DOHH2 (cell line): ENCODE measurements around the gene DYNC1I1.
A peak's percentile ranks its signal among the peaks of the same experiment; 100 is the strongest.

Source experiments
- H3F3A ChIP-seq: fragments of 200-600 bp; sonication (generic), shearing (Covaris generic); 2 replicates; pipeline ENCODE4 v1.6.0; 2016; ENCODE audit warnings: antibody characterized with exemption, mild to moderate bottlenecking; ENCODE audit not compliant: control insufficient read depth, insufficient read depth
- H3K27ac ChIP-seq: fragments of 200-600 bp; sonication (generic); 2 replicates; pipeline ENCODE4 v1.5.1; 2014; ENCODE audit warnings: low read depth, mild to moderate bottlenecking, low read length, moderate library complexity
- H3K27me3 ChIP-seq: fragments of 200-600 bp; sonication (generic); 2 replicates; pipeline ENCODE4 v1.6.1; 2014; ENCODE audit warnings: mild to moderate bottlenecking, low read length, mixed read lengths; ENCODE audit not compliant: control insufficient read depth
- H3K36me3 ChIP-seq: fragments of 200-600 bp; sonication (generic); 2 replicates; pipeline ENCODE4 v1.6.1; 2014; ENCODE audit warnings: mild to moderate bottlenecking, low read length, moderate library complexity, mixed read lengths; ENCODE audit not compliant: control insufficient read depth
- H3K4me1 ChIP-seq: fragments of 200-600 bp; sonication (generic); 2 replicates; pipeline ENCODE4 v1.6.1; 2014; ENCODE audit warnings: mild to moderate bottlenecking, low read length, mixed read lengths; ENCODE audit not compliant: control insufficient read depth
- H3K4me2 ChIP-seq: fragments of 200-600 bp; sonication (generic); 2 replicates; pipeline ENCODE4 v1.6.0; 2014; ENCODE audit warnings: mild to moderate bottlenecking, low read length, moderate library complexity
- H3K4me3 ChIP-seq: fragments of 200-600 bp; sonication (generic); 2 replicates; pipeline ENCODE4 v1.5.1; 2014; ENCODE audit warnings: mild to moderate bottlenecking, low read length, mixed read lengths
- H3K79me2 ChIP-seq: fragments of 200-600 bp; sonication (generic); 2 replicates; pipeline ENCODE4 v1.6.1; 2014; ENCODE audit warnings: mild to moderate bottlenecking, low read length, mixed read lengths; ENCODE audit not compliant: control insufficient read depth
- H3K9me2 ChIP-seq: fragments of 200-600 bp; sonication (generic); replicated peaks from 2 replicates; pipeline ENCODE4 v1.6.1; 2014; ENCODE audit warnings: mild to moderate bottlenecking, low read length, mixed read lengths; ENCODE audit not compliant: control insufficient read depth
- H3K9me3 ChIP-seq: fragments of 200-600 bp; sonication (generic); 2 replicates; pipeline ENCODE4 v1.6.1; 2014; ENCODE audit warnings: antibody characterized with exemption, low read length, mixed read lengths; ENCODE audit not compliant: control insufficient read depth, insufficient read depth
- H4K20me1 ChIP-seq: fragments of 200-600 bp; sonication (generic); 2 replicates; pipeline ENCODE4 v1.6.0; 2014; ENCODE audit warnings: low read depth, mild to moderate bottlenecking, antibody characterized with exemption, low read length, moderate library complexity; ENCODE audit not compliant: control insufficient read depth, insufficient read depth
- CTCF ChIP-seq: fragments of 200-600 bp; sonication (generic); IDR thresholded peaks from one replicate; pipeline ENCODE4 v1.5.1; 2014; ENCODE audit warnings: antibody characterized with exemption, mild to moderate bottlenecking, low read depth, low read length; ENCODE audit not compliant: poor library complexity, severe bottlenecking
- EZH2phosphoT487 ChIP-seq: fragments of 200-600 bp; sonication (generic); IDR thresholded peaks from 2 replicates; pipeline ENCODE4 v1.6.1; 2017; ENCODE audit warnings: borderline replicate concordance, mild to moderate bottlenecking, antibody characterized with exemption, low read length, moderate library complexity, mixed read lengths

DYNC1I1 gene

GRCh38 chr7:95824616-95825015, 52.3 kb downstream of the DYNC1I1 start:
- H3K9me2 ChIP-seq, result no peaks in the 10 kb centered on the region
- no peaks in the 10 kb centered on the region for H3K79me2 ChIP-seq
- H3K4me3 ChIP-seq, result no peak overlapping the region
- no peak overlapping the region for H3K27ac ChIP-seq
- H3K9me3 ChIP-seq, result no peaks in the 10 kb centered on the region
- no peaks in the 10 kb centered on the region for H3K4me1 ChIP-seq
- H3K4me2 ChIP-seq, result no peak overlapping the region
- TF ChIP-seq EZH2phosphoT487 (no peak), CTCF (no peak)
- H3K27me3 ChIP-seq, result no peaks in the 10 kb centered on the region
- no peaks in the 10 kb centered on the region for H3F3A ChIP-seq
- no peaks in the 10 kb centered on the region for H3K36me3 ChIP-seq
- H4K20me1 ChIP-seq, result no peaks in the 10 kb centered on the region

GRCh38 chr7:95828824-95829790, 56.8 kb downstream of the DYNC1I1 start:
- Histone ChIP-seq H3K36me3 (no peaks in the 10 kb centered on the region), H3K27me3 (no peaks in the 10 kb centered on the region), H3K27ac (no peak overlapping the region)

DNA sequence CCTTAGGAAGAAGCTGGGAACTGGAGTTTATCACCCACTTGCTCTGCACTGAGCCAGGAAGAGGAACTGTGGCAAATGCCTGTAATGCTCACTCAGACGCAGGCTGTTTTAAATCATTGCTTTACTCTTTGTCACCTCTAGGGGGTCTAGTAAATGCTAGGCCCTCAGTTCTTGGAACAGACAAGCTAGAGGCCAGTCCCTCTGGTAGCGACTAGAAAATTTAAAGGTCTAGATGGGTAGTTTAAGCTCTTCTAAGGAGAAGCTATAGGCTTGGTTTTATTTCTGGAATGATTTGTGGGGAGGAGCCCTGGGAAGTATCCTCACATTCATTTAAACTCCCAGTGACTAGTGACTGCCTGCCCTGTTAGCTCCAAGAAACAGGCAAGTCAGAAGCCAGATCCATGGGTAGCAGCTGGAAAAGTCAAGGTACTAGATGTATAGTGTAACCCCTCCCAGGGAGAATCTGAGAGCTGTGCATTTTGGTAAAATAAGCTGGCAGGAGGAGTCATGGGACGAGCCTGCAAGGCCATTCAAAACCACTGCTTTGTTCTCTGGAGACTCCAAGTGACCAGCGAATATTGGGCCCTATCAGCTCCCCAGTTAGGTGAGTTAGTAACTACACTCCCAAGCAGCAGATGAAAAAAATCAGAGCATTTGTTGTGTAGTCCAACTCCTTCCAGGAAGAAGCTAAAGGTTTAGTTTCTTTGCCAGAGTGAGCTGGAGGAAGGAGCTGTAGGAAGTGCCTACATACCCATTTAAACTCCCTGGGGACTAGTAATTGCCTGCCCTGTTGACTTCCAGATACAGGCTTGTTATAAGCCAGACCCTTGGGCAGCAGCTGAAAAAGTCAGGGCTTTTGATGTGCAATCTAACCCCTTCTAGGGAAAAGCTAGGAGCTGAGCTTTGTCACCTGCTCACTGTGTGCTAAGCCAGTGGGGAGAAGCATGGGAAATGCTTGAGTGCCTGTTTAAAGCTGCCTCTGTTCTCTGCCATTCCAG, 68.9 kb downstream of the DYNC1I1 start:
- H3F3A ChIP-seq, result no peaks in the 10 kb centered on the region
- no peaks in the 10 kb centered on the region for H3K79me2 ChIP-seq
- no peak for TF ChIP-seq EZH2phosphoT487
- peak; percentile 82 for TF ChIP-seq CTCF
- H4K20me1 ChIP-seq, result no peaks in the 10 kb centered on the region
- no peak overlapping the region for H3K4me2 ChIP-seq
- H3K9me3 ChIP-seq, result no peaks in the 10 kb centered on the region
- H3K4me3 ChIP-seq, result no peak overlapping the region
- H3K27ac ChIP-seq, result no peak overlapping the region
- H3K4me1 ChIP-seq, result no peaks in the 10 kb centered on the region
- no peaks in the 10 kb centered on the region for H3K27me3 ChIP-seq
- H3K9me2 ChIP-seq, result no peaks in the 10 kb centered on the region; the same call in 1 of the 2 replicates
- no peaks in the 10 kb centered on the region for H3K36me3 ChIP-seq

More at GRCh38 chr7:95828824-95829790, 56.8 kb downstream of the DYNC1I1 start:
- no peaks in the 10 kb centered on the region for H3K79me2 ChIP-seq
- no peak overlapping the region for H3K4me2 ChIP-seq
- no peaks in the 10 kb centered on the region for H3K9me3 ChIP-seq
- no peaks in the 10 kb centered on the region for H3K9me2 ChIP-seq
- no peaks in the 10 kb centered on the region for H3K4me1 ChIP-seq
- TF ChIP-seq EZH2phosphoT487 (no peak), CTCF (no peak)
- H3K4me3 ChIP-seq, result no peak overlapping the region
- H3F3A ChIP-seq, result no peaks in the 10 kb centered on the region
- no peaks in the 10 kb centered on the region for H4K20me1 ChIP-seq
